Activated CD4-positive, alpha-beta T cell treated with anti-CD3 and anti-CD28 coated beads, Interleukin-2, amount 10 ng/mL, durations not matched to agents 7 days and 5 days (primary cell): ENCODE measurements around the gene CMIP. TPM values are rescaled to one million over a fixed set of nuclear protein-coding genes. Genes with fewer than 3 reads are reported as not detected.

Experiments used
- CTCF ChIA-PET: fragments of 350-600 bp; sonication (Branson Sonifier 250); formaldehyde crosslinking; loops from one replicate; lab custom pipeline; 2021; ENCODE audit warnings: antibody characterized with exemption; lab: Charles Lee
- POLR2A ChIA-PET: fragments of 350-600 bp; sonication (Branson Sonifier 250); formaldehyde crosslinking; loops from one replicate; lab custom pipeline; 2021; ENCODE audit warnings: antibody characterized with exemption; lab: Charles Lee
- DNase-seq: peaks from one replicate; pipeline ENCODE4 v3.0.0-alpha.2; 2020
- H3K27ac Mint-ChIP-seq: one replicate; pipeline ENCODE4 v1.8.0; 2021; ENCODE audit warnings: mild to moderate bottlenecking, moderate library complexity, mixed read lengths
- H3K27me3 Mint-ChIP-seq: one replicate; pipeline ENCODE4 v1.8.0; 2021; ENCODE audit warnings: mixed read lengths
- H3K36me3 Mint-ChIP-seq: one replicate; pipeline ENCODE4 v1.8.0; 2021; ENCODE audit warnings: low read depth, mixed read lengths
- H3K4me1 Mint-ChIP-seq: one replicate; pipeline ENCODE4 v1.8.0; 2021; ENCODE audit warnings: mixed read lengths
- H3K4me3 Mint-ChIP-seq: one replicate; pipeline ENCODE4 v1.8.0; 2021; ENCODE audit warnings: mild to moderate bottlenecking, moderate library complexity, mixed read lengths
- H3K9me3 Mint-ChIP-seq: one replicate; pipeline ENCODE4 v1.8.0; 2021; ENCODE audit warnings: mixed read lengths
- total RNA-seq, 2 experiments: library from RNA; stranded (reverse); gene quantifications; one replicate each; pipeline ENCODE4 v1.2.3, GENCODE V29; 2021

Gene CMIP
- total RNA-seq, 2 experiments from 2014 or later: 44.7 to 46.8 TPM

DNA sequence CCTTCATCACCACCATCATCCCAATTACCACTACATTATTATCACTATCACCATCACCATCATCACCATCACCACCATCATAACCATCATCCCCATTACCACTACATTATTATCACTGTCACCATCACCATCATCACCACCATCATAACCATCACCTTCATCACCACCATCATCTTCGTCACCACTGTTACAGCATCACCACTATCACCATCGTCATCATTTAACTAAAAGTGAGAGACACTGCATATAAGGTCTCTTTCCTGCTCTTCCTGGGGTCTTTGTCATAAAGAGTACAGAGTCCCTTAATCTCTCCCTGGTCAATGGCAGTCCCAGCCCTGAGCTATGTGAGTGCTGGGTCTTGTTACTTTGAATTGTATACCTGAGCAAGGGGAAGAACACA lies 133.5 kb downstream of the CMIP start:
- DNase-seq: no peak
- Mint-ChIP-seq H3K4me1 (peaks cover 2% of the 10 kb centered on the region), H3K27ac (no peak overlapping the region), H3K36me3 (no peaks in the 10 kb centered on the region), H3K9me3 (no peaks in the 10 kb centered on the region), H3K27me3 (no peaks in the 10 kb centered on the region), H3K4me3 (no peak overlapping the region)
- POLR2A ChIA-PET: no interaction called here
- CTCF ChIA-PET: no interaction called here

DNA sequence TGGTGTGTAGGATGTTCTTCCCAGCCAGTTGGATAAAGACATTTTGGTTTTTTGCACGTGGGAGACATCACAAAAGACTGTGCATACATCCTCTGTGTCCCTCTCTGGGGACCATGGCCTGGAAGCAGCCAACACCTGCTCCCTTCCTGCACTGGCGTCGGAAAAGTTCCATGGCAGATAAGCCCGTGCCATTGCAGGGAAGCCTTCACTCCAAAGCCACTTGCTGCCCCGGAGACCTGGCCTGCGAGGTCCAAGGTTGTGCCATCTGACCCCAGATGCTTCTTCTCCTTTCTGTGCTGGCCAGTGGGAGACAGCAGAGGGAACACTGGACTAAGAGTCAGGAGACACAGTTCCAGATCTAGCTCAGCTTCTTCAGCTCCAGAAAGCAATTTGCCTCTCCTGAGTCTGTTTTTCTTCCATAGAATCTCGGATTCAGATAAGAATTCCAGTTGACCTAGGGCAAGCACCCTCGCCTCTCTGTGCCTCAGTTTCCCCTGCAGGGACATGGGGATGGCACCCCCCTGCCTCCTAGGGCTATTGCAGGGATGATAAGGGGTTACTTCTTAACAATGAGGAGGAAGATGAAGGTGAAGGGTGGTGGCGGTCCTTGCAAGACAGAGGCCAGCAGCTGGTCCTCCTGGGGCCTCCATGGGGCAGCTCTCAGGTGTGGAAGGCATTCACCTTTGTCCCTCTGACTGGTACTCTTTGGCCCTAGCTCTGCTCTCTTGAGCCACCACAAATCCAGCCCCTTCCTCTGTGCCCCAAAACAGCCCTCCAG lies 134.2 kb downstream of the CMIP start:
- POLR2A ChIA-PET: interaction anchor here (0.7 kb wide), 1 partner anchor 10 kb away, joined by 4 read pairs; no protein-coding TSS in a partner anchor

GRCh38 chr16:81581107-81581506 lies 136.5 kb downstream of the CMIP start:
- H3K36me3 Mint-ChIP-seq: no peaks in the 10 kb centered on the region
- POLR2A ChIA-PET: no interaction called here
- H3K27me3 Mint-ChIP-seq: no peaks in the 10 kb centered on the region
- H3K27ac Mint-ChIP-seq: no peak overlapping the region
- no peak overlapping the region for H3K4me3 Mint-ChIP-seq
- peaks cover 2% of the 10 kb centered on the region for H3K4me1 Mint-ChIP-seq
- CTCF ChIA-PET: no interaction called here
- no peak for DNase-seq
- no peaks in the 10 kb centered on the region for H3K9me3 Mint-ChIP-seq

More for the DNA sequence above, 134.2 kb downstream of the CMIP start:
- CTCF ChIA-PET: interaction anchor here (0.6 to 0.8 kb wide), 2 partner anchors 35 to 51 kb away, joined by 3 read pairs; no protein-coding TSS in a partner anchor
- Mint-ChIP-seq H3K4me1 (peaks cover 2% of the 10 kb centered on the region), H3K27me3 (no peaks in the 10 kb centered on the region), H3K36me3 (no peaks in the 10 kb centered on the region), H3K27ac (no peak overlapping the region), H3K4me3 (no peak overlapping the region), H3K9me3 (no peaks in the 10 kb centered on the region)
- DNase-seq: no peak

DNA sequence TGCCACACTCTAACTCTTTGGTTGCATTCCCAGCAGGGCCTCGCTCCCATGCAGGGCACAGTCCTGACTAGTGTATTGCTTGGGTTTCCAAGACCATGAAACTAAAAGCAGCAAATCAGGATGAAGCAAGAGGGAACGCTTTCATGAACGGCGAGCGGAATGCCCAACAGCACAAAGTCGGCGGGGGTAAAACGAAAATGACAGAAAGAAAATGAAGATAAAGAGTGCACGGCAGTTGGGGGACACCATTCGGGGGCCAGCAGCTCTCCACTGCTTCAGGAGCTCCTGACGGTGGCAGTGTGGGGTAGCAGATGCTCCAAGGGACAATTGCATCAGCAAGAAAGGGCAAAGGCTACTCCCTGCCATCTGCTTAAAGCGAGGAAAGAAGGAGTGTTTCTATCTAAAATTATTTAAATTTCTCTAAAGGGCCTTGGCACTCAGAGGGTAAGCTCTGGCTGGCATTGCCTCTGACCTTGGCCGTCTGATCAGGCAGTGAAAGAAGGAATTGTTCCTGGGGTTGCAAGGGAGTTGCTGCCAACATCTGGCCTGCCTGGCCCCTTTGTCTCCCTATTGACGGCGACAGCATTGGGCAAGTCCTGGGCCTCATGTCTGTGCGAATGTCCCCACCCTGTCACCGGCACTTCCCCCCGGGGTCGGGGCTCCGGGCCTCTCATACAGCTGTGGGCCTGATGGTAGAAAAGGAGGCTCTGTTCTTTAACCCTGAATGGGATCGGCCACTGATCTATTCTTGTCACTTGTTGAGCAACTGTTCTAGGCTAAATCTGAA lies 138.2 kb downstream of the CMIP start:
- H3K27ac Mint-ChIP-seq: no peak overlapping the region
- H3K9me3 Mint-ChIP-seq: no peaks in the 10 kb centered on the region
- DNase-seq: no peak
- ChIA-PET CTCF (no interaction called here), POLR2A (no interaction called here)
- H3K27me3 Mint-ChIP-seq: no peaks in the 10 kb centered on the region
- H3K4me1 Mint-ChIP-seq: peaks cover 2% of the 10 kb centered on the region
- no peak overlapping the region for H3K4me3 Mint-ChIP-seq
- H3K36me3 Mint-ChIP-seq: no peaks in the 10 kb centered on the region

DNA sequence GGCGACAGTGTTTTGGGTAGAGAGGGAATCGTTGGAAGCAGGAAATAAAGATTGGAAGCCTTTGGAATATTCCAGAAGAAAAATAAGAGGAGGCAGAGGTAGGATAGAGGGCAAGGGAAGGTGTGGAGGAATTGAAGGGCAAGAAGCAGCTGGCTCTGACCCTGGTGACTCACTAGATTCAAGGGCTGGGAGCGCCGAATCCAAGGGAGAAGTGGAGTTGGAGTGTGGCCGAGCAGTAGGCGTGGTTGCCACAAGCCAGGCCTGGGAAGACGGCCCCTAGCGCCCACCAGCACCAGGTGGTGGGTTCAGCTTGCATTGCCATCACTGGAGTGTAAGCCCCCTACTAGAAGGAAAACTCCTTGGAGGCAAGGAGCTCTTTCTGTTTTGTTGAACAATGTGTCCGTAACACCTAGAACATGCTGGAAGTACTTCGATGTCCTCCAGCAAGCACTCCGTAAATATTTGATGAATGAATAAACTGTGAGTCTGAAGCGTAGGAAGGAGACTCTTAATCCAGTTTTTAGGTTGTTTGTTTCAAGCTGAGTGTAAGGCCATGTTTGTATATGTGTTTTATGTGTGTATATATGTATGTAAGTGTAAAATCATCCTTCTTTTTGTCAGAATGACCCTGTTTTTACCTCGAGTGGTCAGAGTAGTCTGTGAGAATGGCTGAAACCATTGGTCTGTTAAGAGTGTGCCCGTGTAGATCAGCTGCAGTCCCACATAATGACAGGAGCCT lies 139.5 kb downstream of the CMIP start:
- H3K27me3 Mint-ChIP-seq: no peaks in the 10 kb centered on the region
- no peak overlapping the region for H3K4me3 Mint-ChIP-seq
- H3K27ac Mint-ChIP-seq: no peak overlapping the region
- ChIA-PET CTCF (interaction anchor here (0.7 kb wide), 1 partner anchor 12 kb away, joined by 3 read pairs; no protein-coding TSS in a partner anchor), POLR2A (interaction anchor here (0.6 kb wide), 1 partner anchor 202 kb away, joined by 4 read pairs; no protein-coding TSS in a partner anchor)
- peaks cover 6% of the 10 kb centered on the region for H3K4me1 Mint-ChIP-seq
- DNase-seq: no peak
- H3K9me3 Mint-ChIP-seq: no peaks in the 10 kb centered on the region
- H3K36me3 Mint-ChIP-seq: no peaks in the 10 kb centered on the region

- CTCF ChIA-PET: no interaction called here
These were observed 141.2 kb downstream of the CMIP start for GRCh38 chr16:81585785-81586184.

GRCh38 chr16:81586417-81586816 lies 141.8 kb downstream of the CMIP start:
- no peaks in the 10 kb centered on the region for H3K27me3 Mint-ChIP-seq
- DNase-seq: no peak
- no peaks in the 10 kb centered on the region for H3K36me3 Mint-ChIP-seq
- H3K4me3 Mint-ChIP-seq: no peak overlapping the region
- H3K4me1 Mint-ChIP-seq: peaks cover 4% of the 10 kb centered on the region
- ChIA-PET POLR2A (no interaction called here), CTCF (no interaction called here)
- no peak overlapping the region for H3K27ac Mint-ChIP-seq
- no peaks in the 10 kb centered on the region for H3K9me3 Mint-ChIP-seq

More at GRCh38 chr16:81585785-81586184, 141.2 kb downstream of the CMIP start:
- POLR2A ChIA-PET: no interaction called here
- Mint-ChIP-seq H3K9me3 (no peaks in the 10 kb centered on the region), H3K4me3 (no peak overlapping the region), H3K4me1 (peaks cover 5% of the 10 kb centered on the region), H3K27ac (no peak overlapping the region), H3K36me3 (no peaks in the 10 kb centered on the region), H3K27me3 (no peaks in the 10 kb centered on the region)
- no peak for DNase-seq

DNA sequence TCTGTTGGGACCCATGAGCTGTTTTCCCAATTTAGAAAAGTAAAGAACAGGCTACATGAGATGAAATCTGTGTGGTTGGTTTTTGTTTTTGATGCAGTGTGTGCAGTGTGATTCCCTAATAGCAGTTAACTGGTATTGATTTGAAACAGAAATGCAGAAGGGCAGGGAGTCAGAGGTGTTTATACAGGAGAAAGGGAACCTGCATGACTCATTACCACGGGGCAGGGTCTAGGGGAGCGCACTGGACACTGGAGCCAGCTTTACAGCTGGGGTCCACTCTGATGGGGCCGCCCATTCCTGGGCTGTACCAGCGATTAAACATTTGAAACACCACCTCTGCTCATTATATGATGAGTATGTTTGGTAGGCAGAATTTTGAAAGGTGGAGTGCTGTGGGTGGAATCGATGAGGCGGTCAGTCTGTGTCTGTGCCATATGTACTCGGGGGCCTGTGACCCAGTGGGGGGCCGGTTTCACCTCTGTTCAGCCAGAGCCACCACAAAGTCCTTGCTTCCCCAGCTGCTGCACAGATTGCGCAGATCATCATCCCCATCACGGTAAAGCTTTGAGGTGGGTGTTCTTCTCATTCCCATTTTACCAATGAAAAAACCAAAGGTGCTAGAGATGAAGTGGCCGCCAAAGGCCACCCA lies 142.5 kb downstream of the CMIP start:
- CTCF ChIA-PET: interaction anchor here (1.5 kb wide), 1 partner anchor 23 kb away, joined by 3 read pairs; no protein-coding TSS in a partner anchor
- POLR2A ChIA-PET: no interaction called here

GRCh38 chr16:81587626-81588160 lies 143.1 kb downstream of the CMIP start:
- no peak for DNase-seq
- POLR2A ChIA-PET: no interaction called here
- peaks cover 4% of the 10 kb centered on the region for H3K4me1 Mint-ChIP-seq
- no peak overlapping the region for H3K4me3 Mint-ChIP-seq
- H3K27me3 Mint-ChIP-seq: no peaks in the 10 kb centered on the region
- no peaks in the 10 kb centered on the region for H3K36me3 Mint-ChIP-seq
- H3K27ac Mint-ChIP-seq: no peak overlapping the region
- H3K9me3 Mint-ChIP-seq: no peaks in the 10 kb centered on the region
- CTCF ChIA-PET: interaction anchor here (1.5 kb wide), 1 partner anchor 24 kb away, joined by 3 read pairs; no protein-coding TSS in a partner anchor

More for the DNA sequence above, 142.5 kb downstream of the CMIP start:
- no peaks in the 10 kb centered on the region for H3K36me3 Mint-ChIP-seq
- no peak for DNase-seq
- no peak overlapping the region for H3K4me3 Mint-ChIP-seq
- H3K27me3 Mint-ChIP-seq: no peaks in the 10 kb centered on the region
- no peak overlapping the region for H3K27ac Mint-ChIP-seq
- no peaks in the 10 kb centered on the region for H3K9me3 Mint-ChIP-seq
- peaks cover 4% of the 10 kb centered on the region for H3K4me1 Mint-ChIP-seq

- no peaks in the 10 kb centered on the region for H3K36me3 Mint-ChIP-seq
- no peaks in the 10 kb centered on the region for H3K9me3 Mint-ChIP-seq
- no peaks in the 10 kb centered on the region for H3K27me3 Mint-ChIP-seq
- CTCF ChIA-PET: interaction anchor here (1.5 kb wide), 1 partner anchor 24 kb away, joined by 3 read pairs; no protein-coding TSS in a partner anchor
- DNase-seq: no peak
- H3K4me3 Mint-ChIP-seq: no peak overlapping the region
- POLR2A ChIA-PET: no interaction called here
- H3K27ac Mint-ChIP-seq: peak overlapping the region; percentile 28
- peaks cover 4% of the 10 kb centered on the region for H3K4me1 Mint-ChIP-seq
These were observed 143.9 kb downstream of the CMIP start for GRCh38 chr16:81588326-81589081.

DNA sequence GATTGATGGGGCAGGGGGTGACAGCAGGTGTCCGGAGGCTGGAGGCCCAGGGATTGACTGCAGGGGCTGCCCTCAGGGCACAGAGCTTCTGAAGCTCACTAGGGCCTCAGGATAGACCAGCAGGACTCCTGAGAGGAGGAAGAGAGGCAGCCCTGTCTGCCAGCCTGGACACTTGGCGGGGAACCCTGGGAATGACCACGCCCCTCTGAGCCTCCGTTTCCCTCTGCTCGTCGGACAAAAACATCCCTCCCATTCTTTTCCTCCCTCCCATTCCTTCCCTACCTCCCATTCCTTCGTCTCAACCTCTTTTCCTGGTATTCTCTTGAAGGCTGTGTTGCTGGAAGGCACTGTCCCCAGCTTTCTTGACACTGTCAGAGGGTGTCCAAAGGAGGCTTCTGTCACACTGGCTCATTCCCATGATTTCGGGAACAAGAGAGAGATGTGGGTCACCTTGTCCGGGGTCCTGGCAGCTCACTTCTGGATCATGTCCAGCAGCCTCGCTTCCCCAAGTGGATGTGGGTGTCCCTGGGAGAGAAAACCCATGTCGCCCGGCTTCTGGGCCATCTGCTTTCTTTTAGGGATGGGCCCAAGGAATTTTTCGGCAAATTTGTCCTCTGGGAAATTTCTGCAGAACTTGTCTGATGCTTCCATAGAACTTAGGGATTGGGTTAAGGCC lies 145.5 kb downstream of the CMIP start:
- no peaks in the 10 kb centered on the region for H3K9me3 Mint-ChIP-seq
- H3K4me1 Mint-ChIP-seq: peaks cover 6% of the 10 kb centered on the region
- H3K36me3 Mint-ChIP-seq: peaks cover 1% of the 10 kb centered on the region
- no peak overlapping the region for H3K4me3 Mint-ChIP-seq
- POLR2A ChIA-PET: no interaction called here
- DNase-seq: no peak
- no peak overlapping the region for H3K27ac Mint-ChIP-seq
- no peaks in the 10 kb centered on the region for H3K27me3 Mint-ChIP-seq
- CTCF ChIA-PET: interaction anchor here (1.4 kb wide), 1 partner anchor 107 kb away, joined by 3 read pairs; no protein-coding TSS in a partner anchor
